HepG2 (cell line): ENCODE data around the gene KIAA1328. TPM values are rescaled to one million over a fixed set of nuclear protein-coding genes. Genes with fewer than 3 reads are reported as not detected.

Experiments
- ATAC-seq: fragments of 200-7000 bp; cut with Tn5 transposase; 3 replicates; pipeline ENCODE4 v1.9.1; 2020; ENCODE audit warnings: mild to moderate bottlenecking, moderate library complexity
- BruUV-seq: library from RNA; stranded (reverse); fragments of 400-500 nt; replicated peaks from 2 replicates; lab custom pipeline; 2021; lab: Mats Ljungman, UMichigan
- CTCF ChIA-PET: fragments of 300-600 bp; formaldehyde crosslinking; extraction: SDS; loops from one replicate; lab custom pipeline; 2021; ENCODE audit warnings: low total read pairs, inconsistent platforms, low intra/inter-chr PET ratio; lab: Yijun Ruan, JAX
- POLR2A ChIA-PET: fragments of 350-600 bp; sonication (Branson Sonifier 250); formaldehyde crosslinking; loops from one replicate; lab custom pipeline; 2020; ENCODE audit warnings: antibody characterized with exemption, inconsistent platforms; lab: Yijun Ruan, JAX
- DNase-seq: peaks from one replicate; pipeline ENCODE4 v3.0.0-alpha.2; 2015; ENCODE audit warnings: low spot score
- FAIRE-seq: peaks from 3 replicates; lab custom pipeline; 2011; peaks lifted over from hg19 to GRCh38; lab: Jason Lieb, UNC
- H2AFZ ChIP-seq: one replicate; pipeline ENCODE4 v1.6.1; 2011; ENCODE audit warnings: low read length, inconsistent platforms
- H3K27ac ChIP-seq: fragments of 300-600 bp; 3 replicates; pipeline ENCODE4 v1.8.0; 2011; ENCODE audit warnings: mixed run types, mild to moderate bottlenecking, mixed read lengths, low read length, inconsistent platforms; ENCODE audit not compliant: insufficient read depth; ENCODE audit errors: extremely low read length
- H3K27me3 ChIP-seq, 2 experiments: fragments of 200-600 bp in 1 of 2; 2 replicates in 1 of 2; 3 replicates in 1 of 2; pipeline versions ENCODE4 v1.6.0 to v1.8.0; 2011; ENCODE audit warnings: low read length in 2 of 2, mild to moderate bottlenecking in 2 of 2, moderate library complexity in 2 of 2, inconsistent platforms in 1 of 2; ENCODE audit not compliant: insufficient read depth in 2 of 2, control insufficient read depth in 1 of 2
- H3K36me3 ChIP-seq, 2 experiments: fragments of 200-600 bp in 1 of 2; replicated peaks in 1 of 2; 2 replicates in 1 of 2; 3 replicates in 1 of 2; pipeline versions ENCODE4 v1.5.1 to v1.8.0; 2011; ENCODE audit warnings: low read length in 2 of 2, inconsistent platforms in 1 of 2; ENCODE audit not compliant: insufficient read depth in 2 of 2, control insufficient read depth in 1 of 2
- H3K4me1 ChIP-seq: 2 replicates; pipeline ENCODE4 v1.5.1; 2012; ENCODE audit warnings: low read length, inconsistent platforms; ENCODE audit not compliant: insufficient read depth
- H3K4me2 ChIP-seq: 2 replicates; pipeline ENCODE4 v1.6.0; 2011; ENCODE audit warnings: low read depth, low read length, inconsistent platforms
- H3K4me3 ChIP-seq, 3 experiments: fragments of 200-600 bp in 1 of 3; sonication (generic), shearing (Covaris generic) in 1 of 3; replicated peaks in 1 of 3; 2 replicates each; pipeline ENCODE4 v1.5.1; 2011 to 2016; ENCODE audit warnings: low read length in 3 of 3, inconsistent platforms in 2 of 3, low read depth in 2 of 3, mild to moderate bottlenecking in 2 of 3, control low read depth in 1 of 3, mixed read lengths in 1 of 3; ENCODE audit not compliant: insufficient read depth in 1 of 3
- H3K79me2 ChIP-seq: one replicate; pipeline ENCODE4 v1.6.1; 2011; ENCODE audit warnings: low read length, inconsistent platforms; ENCODE audit not compliant: insufficient read depth
- H3K9ac ChIP-seq: 2 replicates; pipeline ENCODE4 v1.6.0; 2011; ENCODE audit warnings: mild to moderate bottlenecking, low read depth, low read length, inconsistent platforms; ENCODE audit not compliant: insufficient read depth
- H3K9me3 ChIP-seq: 2 replicates; pipeline ENCODE4 v1.5.1; 2012; ENCODE audit warnings: mild to moderate bottlenecking, low read length
- H4K20me1 ChIP-seq: 2 replicates; pipeline ENCODE4 v1.6.0; 2011; ENCODE audit warnings: inconsistent platforms, mild to moderate bottlenecking, low read length, moderate library complexity; ENCODE audit not compliant: insufficient read depth
- ADNP ChIP-seq: sonication (generic); formaldehyde crosslinking; IDR thresholded peaks from 2 replicates; pipeline ENCODE4 v1.4.0; 2020; ENCODE audit warnings: missing genetic modification reagents
- ESRRA ChIP-seq: sonication (generic); formaldehyde crosslinking; IDR thresholded peaks from 2 replicates; pipeline ENCODE4 v1.5.1; 2020; ENCODE audit warnings: mild to moderate bottlenecking, low read depth, missing genetic modification reagents
- HMG20A ChIP-seq: IDR thresholded peaks from 2 replicates; pipeline ENCODE4 v1.6.1; 2016; ENCODE audit warnings: borderline replicate concordance
- KDM1A ChIP-seq: IDR thresholded peaks from 2 replicates; pipeline ENCODE4 v1.6.1; 2016; ENCODE audit warnings: missing compliant biosample characterization
- KDM3A ChIP-seq: IDR thresholded peaks from 2 replicates; pipeline ENCODE4 v1.6.1; 2018; ENCODE audit warnings: low read depth, missing compliant biosample characterization
- KLF15 ChIP-seq: sonication (generic); formaldehyde crosslinking; IDR thresholded peaks from 2 replicates; pipeline ENCODE4 v1.8.1; 2023; ENCODE audit warnings: borderline replicate concordance, mild to moderate bottlenecking, inconsistent platforms, missing genetic modification reagents, mixed read lengths
- SALL1 ChIP-seq: sonication (generic); formaldehyde crosslinking; IDR thresholded peaks from 2 replicates; pipeline ENCODE4 v1.8.0; 2022; ENCODE audit warnings: mild to moderate bottlenecking, missing genetic modification reagents
- YEATS4 ChIP-seq: sonication (generic); formaldehyde crosslinking; IDR thresholded peaks from 2 replicates; pipeline ENCODE4 v1.4.0; 2020; ENCODE audit warnings: missing genetic modification reagents, borderline replicate concordance
- ZNF264 ChIP-seq: sonication (generic); formaldehyde crosslinking; IDR thresholded peaks from 2 replicates; pipeline ENCODE4 v1.4.0; 2020; ENCODE audit warnings: missing genetic modification reagents
- ZNF713 ChIP-seq: sonication (generic); formaldehyde crosslinking; IDR thresholded peaks from 2 replicates; pipeline ENCODE4 v1.4.0; 2020; ENCODE audit warnings: mild to moderate bottlenecking, missing genetic modification reagents
- WGBS: methylation state at CpG from one replicate; pipeline ENCODE4 v1.1.6; 2017; ENCODE audit warnings: low lambda C conversion rate; 5-methylcytosine and 5-hydroxymethylcytosine counted together
- in situ Hi-C: cut with HindIII; loops from 2 replicates; pipeline ENCODE4 v1.10.0; 2017; ENCODE audit warnings: low pct_unique_long_range_greater_than_20kb; ENCODE audit not compliant: extremely low pct_ligation_motif_present
- intact Hi-C: fragments of 100-400 bp; cut with micrococcal nuclease; formaldehyde crosslinking; loops from one replicate; pipeline ENCODE4 v1.10.0; 2022; ENCODE audit not compliant: unreplicated experiment
- polyA plus RNA-seq, 8 experiments: library from polyadenylated mRNA; depleted of rRNA in 3 of 8; stranded (reverse) in 7 of 8; unstranded in 1 of 8; fragments of >200 nt; fragmentation: Illumina TruSeq in 4 of 8; extraction: Trizol in 4 of 8; gene quantifications; 2 replicates each; pipeline versions ENCODE4 v1.2.1 to v1.2.3, GENCODE V29; 2011 to 2016; ENCODE audit warnings: low read depth in 4 of 8, missing spikeins in 1 of 8, mixed read lengths in 1 of 8; ENCODE audit not compliant: insufficient read depth in 1 of 8
- total RNA-seq, 5 experiments: library from RNA; depleted of rRNA; stranded (reverse); fragments of >200 nt; fragmentation: Illumina TruSeq; extraction: Trizol; gene quantifications; 2 replicates each; pipeline ENCODE4 v1.2.3, GENCODE V29; 2016; ENCODE audit warnings: low read depth in 1 of 5
- TF ChIP-seq, protein P1 (sequence below): sonication (generic); formaldehyde crosslinking; IDR thresholded peaks from 2 replicates; pipeline ENCODE4 v1.4.0; 2020; ENCODE audit warnings: missing genetic modification reagents
- TF ChIP-seq, protein P2 (sequence below): sonication (generic); formaldehyde crosslinking; IDR thresholded peaks from 2 replicates; pipeline ENCODE4 v1.5.0; 2020; ENCODE audit warnings: missing genetic modification reagents
- TF ChIP-seq, protein P3 (sequence below): sonication (generic); formaldehyde crosslinking; IDR thresholded peaks from 2 replicates; pipeline ENCODE4 v1.4.0; 2020; ENCODE audit warnings: missing genetic modification reagents, mild to moderate bottlenecking, borderline replicate concordance

Gene KIAA1328
- total and polyA plus RNA-seq, 2 of the 13 experiments (the other 11 are each of a cell fraction or from before 2014, with no cell fraction given) = 4.1 to 6.0 TPM

DNA sequence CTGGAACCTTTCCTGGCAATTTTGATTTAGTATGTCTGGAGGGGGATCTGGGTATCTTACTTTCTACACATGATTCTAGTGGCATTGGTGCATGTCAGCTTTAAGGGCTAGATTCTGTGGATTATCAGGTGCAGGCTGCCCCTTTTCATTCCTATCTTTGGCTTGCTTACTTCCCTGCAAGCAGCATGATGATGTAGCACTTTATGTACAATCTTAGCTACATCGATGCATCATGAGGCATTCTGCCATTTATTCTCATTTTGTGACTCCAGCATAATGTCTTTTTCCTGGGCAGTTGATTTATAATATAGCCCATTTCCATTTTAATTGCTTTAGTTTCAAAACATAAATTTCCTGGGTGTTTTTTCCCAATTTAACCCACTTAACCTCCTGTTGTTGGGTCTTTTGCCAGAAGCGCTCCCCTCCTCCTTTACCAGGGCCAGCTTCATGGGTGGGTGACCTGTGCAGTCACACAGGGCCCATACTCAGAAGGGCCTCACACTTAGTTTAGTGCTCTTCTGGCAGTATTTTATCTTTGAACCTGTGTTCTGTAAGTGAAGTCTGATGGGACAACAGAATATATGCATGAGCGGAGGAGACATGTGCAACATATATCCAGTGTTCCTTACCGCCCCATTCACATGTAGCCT is 36.2 kb upstream of the KIAA1328 start (continued):
- TF ChIP-seq SALL1 (CRISPR knock-in tag) = no peak

DNA sequence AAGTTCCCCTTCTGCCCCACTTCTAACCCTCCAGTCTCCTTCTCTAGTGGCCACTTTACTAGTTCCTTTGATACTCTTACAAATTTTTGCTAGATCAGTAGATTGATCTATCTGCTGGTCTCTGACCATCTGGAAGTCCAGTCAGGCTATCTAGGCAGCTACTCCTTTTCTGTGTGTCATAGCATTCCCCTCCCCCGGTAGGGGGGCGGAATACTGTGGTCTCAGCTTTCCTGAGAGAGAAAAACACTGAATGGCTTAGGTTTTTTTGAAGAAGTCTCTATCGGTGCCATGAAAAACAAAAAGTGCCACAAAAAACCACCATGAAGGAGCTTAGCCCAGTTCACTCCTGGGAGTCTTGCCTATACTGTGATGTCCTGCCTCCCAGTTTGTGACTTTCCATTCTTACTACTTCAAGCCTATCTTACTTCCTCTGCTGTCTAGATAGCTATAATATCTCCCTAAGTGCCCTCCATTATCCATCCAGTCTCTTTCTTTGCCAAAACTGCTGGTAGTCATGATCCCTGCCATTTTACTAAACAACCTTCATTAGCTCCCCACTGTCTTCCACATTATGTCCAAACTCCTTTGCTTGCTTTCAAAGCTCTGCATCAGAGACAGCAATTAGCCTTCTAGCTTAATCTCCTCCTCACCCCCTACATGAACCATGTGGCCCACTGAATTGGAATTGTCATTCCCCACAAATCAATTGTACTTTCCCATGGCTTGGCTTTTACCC is 30.0 kb upstream of the KIAA1328 start:
- Histone ChIP-seq H3K9me3 (no peaks in the 10 kb centered on the region; the same call in 1 of the 2 replicates), H4K20me1 (no peaks in the 10 kb centered on the region), H3K9ac (no peak overlapping the region), H3K79me2 (no peaks in the 10 kb centered on the region), H3K4me1 (no peaks in the 10 kb centered on the region), H3K36me3 (peaks cover 17 to 72% of the 10 kb centered on the region in 2 experiments), H2AFZ (no peak overlapping the region), H3K27ac (no peak overlapping the region), H3K4me2 (no peak overlapping the region), H3K27me3 (no peaks in the 10 kb centered on the region), H3K4me3 (no peak overlapping the region)
- in situ Hi-C loops (no loop called here), intact Hi-C loops (no loop called here)
- no TSS peak for BruUV-seq
- POLR2A ChIA-PET = no interaction called here
- CTCF ChIA-PET = no interaction called here
- no peak for ATAC-seq
- FAIRE-seq = no peak
- 98% methylated on average over 3 of the region's 3 CpGs for WGBS
- no peak for DNase-seq
- TF ChIP-seq KDM1A = no peak
- no peak for TF ChIP-seq KDM3A
- TF ChIP-seq, protein P1, sequence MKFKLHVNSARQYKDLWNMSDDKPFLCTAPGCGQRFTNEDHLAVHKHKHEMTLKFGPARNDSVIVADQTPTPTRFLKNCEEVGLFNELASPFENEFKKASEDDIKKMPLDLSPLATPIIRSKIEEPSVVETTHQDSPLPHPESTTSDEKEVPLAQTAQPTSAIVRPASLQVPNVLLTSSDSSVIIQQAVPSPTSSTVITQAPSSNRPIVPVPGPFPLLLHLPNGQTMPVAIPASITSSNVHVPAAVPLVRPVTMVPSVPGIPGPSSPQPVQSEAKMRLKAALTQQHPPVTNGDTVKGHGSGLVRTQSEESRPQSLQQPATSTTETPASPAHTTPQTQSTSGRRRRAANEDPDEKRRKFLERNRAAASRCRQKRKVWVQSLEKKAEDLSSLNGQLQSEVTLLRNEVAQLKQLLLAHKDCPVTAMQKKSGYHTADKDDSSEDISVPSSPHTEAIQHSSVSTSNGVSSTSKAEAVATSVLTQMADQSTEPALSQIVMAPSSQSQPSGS (CRISPR knock-in tag) = no peak
- TF ChIP-seq HMG20A (CRISPR knock-in tag) = no peak
- TF ChIP-seq ADNP (CRISPR knock-in tag) = no peak
- no peak for TF ChIP-seq YEATS4 (CRISPR knock-in tag)
- no peak for TF ChIP-seq ESRRA
- TF ChIP-seq KLF15 = no peak
- TF ChIP-seq, protein P2, sequence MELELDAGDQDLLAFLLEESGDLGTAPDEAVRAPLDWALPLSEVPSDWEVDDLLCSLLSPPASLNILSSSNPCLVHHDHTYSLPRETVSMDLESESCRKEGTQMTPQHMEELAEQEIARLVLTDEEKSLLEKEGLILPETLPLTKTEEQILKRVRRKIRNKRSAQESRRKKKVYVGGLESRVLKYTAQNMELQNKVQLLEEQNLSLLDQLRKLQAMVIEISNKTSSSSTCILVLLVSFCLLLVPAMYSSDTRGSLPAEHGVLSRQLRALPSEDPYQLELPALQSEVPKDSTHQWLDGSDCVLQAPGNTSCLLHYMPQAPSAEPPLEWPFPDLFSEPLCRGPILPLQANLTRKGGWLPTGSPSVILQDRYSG (CRISPR knock-in tag) = no peak
- TF ChIP-seq ZNF264 (CRISPR knock-in tag) = no peak
- TF ChIP-seq ZNF713 (CRISPR knock-in tag) = no peak
- TF ChIP-seq, protein P3, sequence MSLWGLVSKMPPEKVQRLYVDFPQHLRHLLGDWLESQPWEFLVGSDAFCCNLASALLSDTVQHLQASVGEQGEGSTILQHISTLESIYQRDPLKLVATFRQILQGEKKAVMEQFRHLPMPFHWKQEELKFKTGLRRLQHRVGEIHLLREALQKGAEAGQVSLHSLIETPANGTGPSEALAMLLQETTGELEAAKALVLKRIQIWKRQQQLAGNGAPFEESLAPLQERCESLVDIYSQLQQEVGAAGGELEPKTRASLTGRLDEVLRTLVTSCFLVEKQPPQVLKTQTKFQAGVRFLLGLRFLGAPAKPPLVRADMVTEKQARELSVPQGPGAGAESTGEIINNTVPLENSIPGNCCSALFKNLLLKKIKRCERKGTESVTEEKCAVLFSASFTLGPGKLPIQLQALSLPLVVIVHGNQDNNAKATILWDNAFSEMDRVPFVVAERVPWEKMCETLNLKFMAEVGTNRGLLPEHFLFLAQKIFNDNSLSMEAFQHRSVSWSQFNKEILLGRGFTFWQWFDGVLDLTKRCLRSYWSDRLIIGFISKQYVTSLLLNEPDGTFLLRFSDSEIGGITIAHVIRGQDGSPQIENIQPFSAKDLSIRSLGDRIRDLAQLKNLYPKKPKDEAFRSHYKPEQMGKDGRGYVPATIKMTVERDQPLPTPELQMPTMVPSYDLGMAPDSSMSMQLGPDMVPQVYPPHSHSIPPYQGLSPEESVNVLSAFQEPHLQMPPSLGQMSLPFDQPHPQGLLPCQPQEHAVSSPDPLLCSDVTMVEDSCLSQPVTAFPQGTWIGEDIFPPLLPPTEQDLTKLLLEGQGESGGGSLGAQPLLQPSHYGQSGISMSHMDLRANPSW (CRISPR knock-in tag) = no peak
